DOHH2 (cell line): ENCODE data around the gene PDK3.

Experiments used
- H3F3A ChIP-seq: fragments of 200-600 bp; sonication (generic), shearing (Covaris generic); 2 replicates; pipeline ENCODE4 v1.6.0; 2016; ENCODE audit warnings: antibody characterized with exemption, mild to moderate bottlenecking; ENCODE audit not compliant: control insufficient read depth, insufficient read depth
- H3K27ac ChIP-seq: fragments of 200-600 bp; sonication (generic); 2 replicates; pipeline ENCODE4 v1.5.1; 2014; ENCODE audit warnings: low read depth, mild to moderate bottlenecking, low read length, moderate library complexity
- H3K27me3 ChIP-seq: fragments of 200-600 bp; sonication (generic); 2 replicates; pipeline ENCODE4 v1.6.1; 2014; ENCODE audit warnings: mild to moderate bottlenecking, low read length, mixed read lengths; ENCODE audit not compliant: control insufficient read depth
- H3K36me3 ChIP-seq: fragments of 200-600 bp; sonication (generic); 2 replicates; pipeline ENCODE4 v1.6.1; 2014; ENCODE audit warnings: mild to moderate bottlenecking, low read length, moderate library complexity, mixed read lengths; ENCODE audit not compliant: control insufficient read depth
- H3K4me1 ChIP-seq: fragments of 200-600 bp; sonication (generic); 2 replicates; pipeline ENCODE4 v1.6.1; 2014; ENCODE audit warnings: mild to moderate bottlenecking, low read length, mixed read lengths; ENCODE audit not compliant: control insufficient read depth
- H3K4me2 ChIP-seq: fragments of 200-600 bp; sonication (generic); 2 replicates; pipeline ENCODE4 v1.6.0; 2014; ENCODE audit warnings: mild to moderate bottlenecking, low read length, moderate library complexity
- H3K4me3 ChIP-seq: fragments of 200-600 bp; sonication (generic); 2 replicates; pipeline ENCODE4 v1.5.1; 2014; ENCODE audit warnings: mild to moderate bottlenecking, low read length, mixed read lengths
- H3K79me2 ChIP-seq: fragments of 200-600 bp; sonication (generic); 2 replicates; pipeline ENCODE4 v1.6.1; 2014; ENCODE audit warnings: mild to moderate bottlenecking, low read length, mixed read lengths; ENCODE audit not compliant: control insufficient read depth
- H3K9me2 ChIP-seq: fragments of 200-600 bp; sonication (generic); replicated peaks from 2 replicates; pipeline ENCODE4 v1.6.1; 2014; ENCODE audit warnings: mild to moderate bottlenecking, low read length, mixed read lengths; ENCODE audit not compliant: control insufficient read depth
- H3K9me3 ChIP-seq: fragments of 200-600 bp; sonication (generic); 2 replicates; pipeline ENCODE4 v1.6.1; 2014; ENCODE audit warnings: antibody characterized with exemption, low read length, mixed read lengths; ENCODE audit not compliant: control insufficient read depth, insufficient read depth
- H4K20me1 ChIP-seq: fragments of 200-600 bp; sonication (generic); 2 replicates; pipeline ENCODE4 v1.6.0; 2014; ENCODE audit warnings: low read depth, mild to moderate bottlenecking, antibody characterized with exemption, low read length, moderate library complexity; ENCODE audit not compliant: control insufficient read depth, insufficient read depth
- EZH2phosphoT487 ChIP-seq: fragments of 200-600 bp; sonication (generic); IDR thresholded peaks from 2 replicates; pipeline ENCODE4 v1.6.1; 2017; ENCODE audit warnings: borderline replicate concordance, mild to moderate bottlenecking, antibody characterized with exemption, low read length, moderate library complexity, mixed read lengths
- TF ChIP-seq, protein P1 (sequence below): fragments of 200-600 bp; sonication (generic); IDR thresholded peaks from one replicate; pipeline ENCODE4 v1.5.1; 2014; ENCODE audit warnings: antibody characterized with exemption, mild to moderate bottlenecking, low read depth, low read length; ENCODE audit not compliant: poor library complexity, severe bottlenecking

The PDK3 gene

DNA sequence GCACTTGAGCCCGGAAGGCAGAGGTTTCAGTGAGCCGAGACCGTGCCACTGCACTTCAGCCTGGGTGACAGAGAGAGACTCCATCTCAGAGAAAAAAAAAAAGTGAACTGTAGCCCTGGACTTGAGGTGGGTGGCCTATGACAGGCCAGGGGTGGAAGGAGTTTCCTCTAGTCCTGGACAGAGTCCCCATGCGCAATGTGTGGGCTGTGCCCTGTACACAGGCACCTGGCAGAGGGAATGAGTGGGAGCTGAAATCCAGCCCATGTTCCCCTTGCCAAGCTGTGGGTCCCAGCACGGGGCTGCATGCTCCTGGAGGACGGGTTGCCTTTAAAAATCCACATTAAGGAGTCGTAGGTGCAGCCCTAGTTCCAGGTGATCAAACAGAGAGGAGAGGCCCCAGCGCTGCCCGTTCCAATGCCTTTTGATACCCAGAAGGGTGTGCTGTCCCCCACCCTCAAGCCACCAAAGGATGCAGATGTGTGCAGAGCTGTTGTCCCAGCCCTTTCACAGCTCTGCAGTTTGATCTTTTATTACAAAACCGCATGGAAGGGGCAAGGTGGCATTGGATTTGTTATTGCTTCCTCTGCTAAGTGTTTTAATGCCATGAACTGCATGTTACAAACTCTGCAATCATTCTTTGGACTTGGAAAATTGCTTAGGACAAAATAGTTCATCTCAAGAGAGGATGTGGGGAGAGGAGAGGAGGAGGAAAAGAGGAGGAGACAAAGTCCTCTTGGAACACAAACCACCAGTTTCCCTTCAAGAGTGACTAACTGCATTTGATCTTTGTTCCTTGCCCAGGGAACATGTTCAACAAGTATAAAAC, 38.0 kb upstream of the PDK3 start:
- H3K79me2 ChIP-seq: no peaks in the 10 kb centered on the region
- no peak overlapping the region for H3K4me2 ChIP-seq
- H3F3A ChIP-seq: no peaks in the 10 kb centered on the region
- no peaks in the 10 kb centered on the region for H3K4me1 ChIP-seq
- H3K9me2 ChIP-seq: no peaks in the 10 kb centered on the region
- no peaks in the 10 kb centered on the region for H3K9me3 ChIP-seq
- H3K27me3 ChIP-seq: no peaks in the 10 kb centered on the region
- H3K27ac ChIP-seq: no peak overlapping the region
- no peaks in the 10 kb centered on the region for H3K36me3 ChIP-seq
- no peak for TF ChIP-seq EZH2phosphoT487
- TF ChIP-seq, protein P1, sequence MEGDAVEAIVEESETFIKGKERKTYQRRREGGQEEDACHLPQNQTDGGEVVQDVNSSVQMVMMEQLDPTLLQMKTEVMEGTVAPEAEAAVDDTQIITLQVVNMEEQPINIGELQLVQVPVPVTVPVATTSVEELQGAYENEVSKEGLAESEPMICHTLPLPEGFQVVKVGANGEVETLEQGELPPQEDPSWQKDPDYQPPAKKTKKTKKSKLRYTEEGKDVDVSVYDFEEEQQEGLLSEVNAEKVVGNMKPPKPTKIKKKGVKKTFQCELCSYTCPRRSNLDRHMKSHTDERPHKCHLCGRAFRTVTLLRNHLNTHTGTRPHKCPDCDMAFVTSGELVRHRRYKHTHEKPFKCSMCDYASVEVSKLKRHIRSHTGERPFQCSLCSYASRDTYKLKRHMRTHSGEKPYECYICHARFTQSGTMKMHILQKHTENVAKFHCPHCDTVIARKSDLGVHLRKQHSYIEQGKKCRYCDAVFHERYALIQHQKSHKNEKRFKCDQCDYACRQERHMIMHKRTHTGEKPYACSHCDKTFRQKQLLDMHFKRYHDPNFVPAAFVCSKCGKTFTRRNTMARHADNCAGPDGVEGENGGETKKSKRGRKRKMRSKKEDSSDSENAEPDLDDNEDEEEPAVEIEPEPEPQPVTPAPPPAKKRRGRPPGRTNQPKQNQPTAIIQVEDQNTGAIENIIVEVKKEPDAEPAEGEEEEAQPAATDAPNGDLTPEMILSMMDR: no peak
- H4K20me1 ChIP-seq: no peaks in the 10 kb centered on the region
- H3K4me3 ChIP-seq: no peak overlapping the region

DNA sequence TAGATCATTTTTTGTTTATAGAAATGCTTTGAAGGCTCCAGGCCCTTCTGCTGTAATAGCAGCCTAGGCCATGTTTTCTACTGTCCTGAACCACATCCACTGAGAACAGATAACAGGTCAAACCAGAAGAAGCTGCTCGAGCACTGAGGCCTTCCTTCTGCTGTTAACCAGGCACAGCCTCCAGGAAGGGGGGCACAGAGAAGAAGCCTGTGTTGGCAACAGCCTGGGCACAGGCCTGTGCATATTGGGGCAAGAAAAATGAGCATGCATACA, 37.4 kb upstream of the PDK3 start:
- H3F3A ChIP-seq: no peaks in the 10 kb centered on the region
- no peaks in the 10 kb centered on the region for H3K27me3 ChIP-seq
- no peaks in the 10 kb centered on the region for H3K9me2 ChIP-seq
- H3K79me2 ChIP-seq: no peaks in the 10 kb centered on the region
- no peaks in the 10 kb centered on the region for H3K36me3 ChIP-seq
- no peaks in the 10 kb centered on the region for H4K20me1 ChIP-seq
- H3K9me3 ChIP-seq: no peaks in the 10 kb centered on the region
- H3K4me3 ChIP-seq: no peak overlapping the region
- TF ChIP-seq, protein P1: no peak
- no peak for TF ChIP-seq EZH2phosphoT487
- H3K4me1 ChIP-seq: no peaks in the 10 kb centered on the region
- H3K27ac ChIP-seq: no peak overlapping the region
- H3K4me2 ChIP-seq: no peak overlapping the region

DNA sequence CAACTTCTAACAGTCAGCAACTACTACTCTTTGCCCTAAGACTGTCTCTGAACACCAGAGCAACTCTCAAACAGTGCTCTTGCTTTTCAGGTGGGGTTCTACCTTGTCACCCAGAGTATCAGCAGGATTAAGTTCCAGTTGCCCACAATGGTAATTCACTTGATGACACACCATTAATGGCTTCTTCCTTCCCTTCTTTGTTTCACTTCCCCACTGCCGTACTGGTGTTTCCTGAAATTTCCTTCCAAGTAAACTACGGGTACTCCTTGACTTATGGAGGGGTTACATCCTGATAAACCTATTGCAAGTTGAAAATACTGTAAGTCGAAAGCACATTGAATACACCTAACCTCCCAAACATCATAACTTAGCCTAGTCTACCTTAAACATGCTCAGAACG, 36.6 kb upstream of the PDK3 start:
- no peak for TF ChIP-seq EZH2phosphoT487
- TF ChIP-seq, protein P1: no peak
- no peaks in the 10 kb centered on the region for H3K79me2 ChIP-seq
- no peaks in the 10 kb centered on the region for H3F3A ChIP-seq
- H3K9me3 ChIP-seq: no peaks in the 10 kb centered on the region
- no peak overlapping the region for H3K4me2 ChIP-seq
- no peaks in the 10 kb centered on the region for H3K4me1 ChIP-seq
- no peaks in the 10 kb centered on the region for H3K9me2 ChIP-seq
- H3K36me3 ChIP-seq: no peaks in the 10 kb centered on the region
- no peaks in the 10 kb centered on the region for H3K27me3 ChIP-seq
- no peak overlapping the region for H3K4me3 ChIP-seq
- no peak overlapping the region for H3K27ac ChIP-seq
- no peaks in the 10 kb centered on the region for H4K20me1 ChIP-seq
